WTC11 (cell line): Measurements from ENCODE around the gene EXOC3L2. TPM values are rescaled to one million over a fixed set of nuclear protein-coding genes. Genes with fewer than 3 reads are reported as not detected.

Source experiments
- ATAC-seq: fragments of 200-7000 bp; cut with Tn5 transposase; 2 replicates; pipeline ENCODE4 v1.10.0; 2021; ENCODE audit warnings: mild to moderate bottlenecking, moderate library complexity
- CTCF ChIA-PET: fragments of 300-600 bp; sonication (Branson Sonifier 250); formaldehyde crosslinking; loops from one replicate; lab custom pipeline; 2021; ENCODE audit warnings: antibody characterized with exemption; lab: Charles Lee
- POLR2A ChIA-PET: fragments of 350-600 bp; sonication (Branson Sonifier 250); formaldehyde crosslinking; loops from one replicate; lab custom pipeline; 2021; ENCODE audit warnings: antibody characterized with exemption; lab: Charles Lee
- DNase-seq: peaks from one replicate; pipeline ENCODE4 v3.0.0; 2021; ENCODE audit warnings: low spot score
- H3K27ac Mint-ChIP-seq: 2 replicates; pipeline ENCODE4 v1.8.0; 2021; ENCODE audit warnings: mixed read lengths
- H3K27me3 Mint-ChIP-seq: 2 replicates; pipeline ENCODE4 v1.8.0; 2021; ENCODE audit warnings: low read depth, mild to moderate bottlenecking, moderate library complexity, mixed read lengths
- H3K36me3 Mint-ChIP-seq: 2 replicates; pipeline ENCODE4 v1.8.0; 2021; ENCODE audit warnings: mixed read lengths
- H3K4me1 Mint-ChIP-seq: 2 replicates; pipeline ENCODE4 v1.8.0; 2022; ENCODE audit warnings: mixed read lengths
- H3K4me3 Mint-ChIP-seq: 2 replicates; pipeline ENCODE4 v1.8.0; 2021; ENCODE audit warnings: mild to moderate bottlenecking, moderate library complexity, mixed read lengths
- H3K9me3 Mint-ChIP-seq: 2 replicates; pipeline ENCODE4 v1.8.0; 2021; ENCODE audit warnings: mixed read lengths
- E2F5 ChIP-seq: sonication (generic); formaldehyde crosslinking; IDR thresholded peaks from 2 replicates; pipeline ENCODE4 v1.8.1; 2022; ENCODE audit warnings: mild to moderate bottlenecking, moderate library complexity, missing genetic modification reagents
- EMX1 ChIP-seq: fragments of 250-450 bp; sonication (Bioruptor Pico); IDR thresholded peaks from 2 replicates; pipeline ENCODE4 v1.8.0; 2021; ENCODE audit warnings: mild to moderate bottlenecking
- FOXP1 ChIP-seq: sonication (generic); formaldehyde crosslinking; IDR thresholded peaks from 2 replicates; pipeline ENCODE4 v1.8.0; 2022; ENCODE audit warnings: missing genetic modification reagents, mild to moderate bottlenecking, moderate library complexity, borderline replicate concordance
- IRF1 ChIP-seq: sonication (generic); formaldehyde crosslinking; IDR thresholded peaks from 2 replicates; pipeline ENCODE4 v1.8.0; 2023; ENCODE audit warnings: missing genetic modification reagents
- NR3C1 ChIP-seq: sonication (generic); formaldehyde crosslinking; conservative IDR thresholded peaks from 2 replicates; pipeline ENCODE4 v1.8.1; 2023; ENCODE audit warnings: low read depth, mild to moderate bottlenecking, missing genetic modification reagents
- OVOL2 ChIP-seq: fragments of 250-450 bp; sonication (Bioruptor Pico); IDR thresholded peaks from 2 replicates; pipeline ENCODE4 v1.9.0; 2021; ENCODE audit warnings: mild to moderate bottlenecking, borderline replicate concordance
- PRDM15 ChIP-seq: sonication (generic); formaldehyde crosslinking; IDR thresholded peaks from 2 replicates; pipeline ENCODE4 v1.8.0; 2022; ENCODE audit warnings: missing genetic modification reagents
- SOX15 ChIP-seq: fragments of 250-450 bp; sonication (Bioruptor Pico); IDR thresholded peaks from 2 replicates; pipeline ENCODE4 v1.9.0; 2021; ENCODE audit warnings: mild to moderate bottlenecking
- TEAD1 ChIP-seq: sonication (generic); formaldehyde crosslinking; IDR thresholded peaks from 2 replicates; pipeline ENCODE4 v1.8.0; 2022; ENCODE audit warnings: mild to moderate bottlenecking, missing genetic modification reagents
- TEAD4 ChIP-seq: sonication (generic); formaldehyde crosslinking; IDR thresholded peaks from 2 replicates; pipeline ENCODE4 v1.8.0; 2022; ENCODE audit warnings: mild to moderate bottlenecking, missing genetic modification reagents
- TP53 ChIP-seq: sonication (generic); formaldehyde crosslinking; IDR thresholded peaks from 2 replicates; pipeline ENCODE4 v1.8.1; 2023; ENCODE audit warnings: mild to moderate bottlenecking, missing genetic modification reagents
- ZBTB21 ChIP-seq: sonication (generic); formaldehyde crosslinking; IDR thresholded peaks from 2 replicates; pipeline ENCODE4 v1.8.1; 2023; ENCODE audit warnings: mild to moderate bottlenecking, missing genetic modification reagents, borderline replicate concordance
- ZNF121 ChIP-seq: sonication (generic); formaldehyde crosslinking; IDR thresholded peaks from 2 replicates; pipeline ENCODE4 v1.8.0; 2023; ENCODE audit warnings: missing genetic modification reagents
- ZNF263 ChIP-seq: sonication (generic); formaldehyde crosslinking; IDR thresholded peaks from 2 replicates; pipeline ENCODE4 v1.8.1; 2022; ENCODE audit warnings: low read depth, mild to moderate bottlenecking, moderate library complexity, missing genetic modification reagents
- total RNA-seq: library from RNA; stranded (reverse); gene quantifications from 3 replicates; pipeline ENCODE4 v1.2.3, GENCODE V29; 2021
- TF ChIP-seq, protein P1 (sequence below): fragments of 200-600 bp; IDR thresholded peaks from 2 replicates; pipeline ENCODE4 v1.8.0; 2022; ENCODE audit warnings: antibody characterized with exemption
- TF ChIP-seq, protein P2 (sequence below): sonication (generic); formaldehyde crosslinking; IDR thresholded peaks from 2 replicates; pipeline ENCODE4 v1.8.0; 2023; ENCODE audit warnings: mild to moderate bottlenecking, missing genetic modification reagents
- TF ChIP-seq, protein P3 (sequence below): sonication (generic); formaldehyde crosslinking; IDR thresholded peaks from 2 replicates; pipeline ENCODE4 v1.8.0; 2023; ENCODE audit warnings: missing genetic modification reagents, mild to moderate bottlenecking, borderline replicate concordance
- TF ChIP-seq, protein P4 (sequence below): sonication (generic); formaldehyde crosslinking; IDR thresholded peaks from 2 replicates; pipeline ENCODE4 v1.8.1; 2023; ENCODE audit warnings: mild to moderate bottlenecking, missing genetic modification reagents, moderate library complexity
- TF ChIP-seq, protein P5 (sequence below): sonication (generic); formaldehyde crosslinking; IDR thresholded peaks from 2 replicates; pipeline ENCODE4 v1.8.1; 2023; ENCODE audit warnings: mild to moderate bottlenecking, moderate library complexity, missing genetic modification reagents
- TF ChIP-seq, protein P6 (sequence below): sonication (generic); formaldehyde crosslinking; conservative IDR thresholded peaks from 2 replicates; pipeline ENCODE4 v1.8.1; 2022; ENCODE audit warnings: mild to moderate bottlenecking, missing genetic modification reagents

The EXOC3L2 gene
- total RNA-seq, 1 experiment from 2014 or later: 2.7 TPM

GRCh38 chr19:45169602-45170001, 75.6 kb downstream of the EXOC3L2 start:
- Mint-ChIP-seq H3K9me3 (no peaks in the 10 kb centered on the region), H3K27me3 (no peaks in the 10 kb centered on the region; the same call in 1 of the 2 replicates)
- POLR2A ChIA-PET: no interaction called here
- no peak for DNase-seq
- ATAC-seq: no peak
- TF ChIP-seq ZNF263 (CRISPR knock-in tag): no peak
- TF ChIP-seq IRF1 (CRISPR knock-in tag): no peak
- no peak for TF ChIP-seq TEAD1 (CRISPR knock-in tag)
- TF ChIP-seq, protein P1, sequence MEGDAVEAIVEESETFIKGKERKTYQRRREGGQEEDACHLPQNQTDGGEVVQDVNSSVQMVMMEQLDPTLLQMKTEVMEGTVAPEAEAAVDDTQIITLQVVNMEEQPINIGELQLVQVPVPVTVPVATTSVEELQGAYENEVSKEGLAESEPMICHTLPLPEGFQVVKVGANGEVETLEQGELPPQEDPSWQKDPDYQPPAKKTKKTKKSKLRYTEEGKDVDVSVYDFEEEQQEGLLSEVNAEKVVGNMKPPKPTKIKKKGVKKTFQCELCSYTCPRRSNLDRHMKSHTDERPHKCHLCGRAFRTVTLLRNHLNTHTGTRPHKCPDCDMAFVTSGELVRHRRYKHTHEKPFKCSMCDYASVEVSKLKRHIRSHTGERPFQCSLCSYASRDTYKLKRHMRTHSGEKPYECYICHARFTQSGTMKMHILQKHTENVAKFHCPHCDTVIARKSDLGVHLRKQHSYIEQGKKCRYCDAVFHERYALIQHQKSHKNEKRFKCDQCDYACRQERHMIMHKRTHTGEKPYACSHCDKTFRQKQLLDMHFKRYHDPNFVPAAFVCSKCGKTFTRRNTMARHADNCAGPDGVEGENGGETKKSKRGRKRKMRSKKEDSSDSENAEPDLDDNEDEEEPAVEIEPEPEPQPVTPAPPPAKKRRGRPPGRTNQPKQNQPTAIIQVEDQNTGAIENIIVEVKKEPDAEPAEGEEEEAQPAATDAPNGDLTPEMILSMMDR: no peak
- no peak for TF ChIP-seq TP53 (CRISPR knock-in tag)
- no peak for TF ChIP-seq NR3C1 (CRISPR knock-in tag)
- TF ChIP-seq, protein P2, sequence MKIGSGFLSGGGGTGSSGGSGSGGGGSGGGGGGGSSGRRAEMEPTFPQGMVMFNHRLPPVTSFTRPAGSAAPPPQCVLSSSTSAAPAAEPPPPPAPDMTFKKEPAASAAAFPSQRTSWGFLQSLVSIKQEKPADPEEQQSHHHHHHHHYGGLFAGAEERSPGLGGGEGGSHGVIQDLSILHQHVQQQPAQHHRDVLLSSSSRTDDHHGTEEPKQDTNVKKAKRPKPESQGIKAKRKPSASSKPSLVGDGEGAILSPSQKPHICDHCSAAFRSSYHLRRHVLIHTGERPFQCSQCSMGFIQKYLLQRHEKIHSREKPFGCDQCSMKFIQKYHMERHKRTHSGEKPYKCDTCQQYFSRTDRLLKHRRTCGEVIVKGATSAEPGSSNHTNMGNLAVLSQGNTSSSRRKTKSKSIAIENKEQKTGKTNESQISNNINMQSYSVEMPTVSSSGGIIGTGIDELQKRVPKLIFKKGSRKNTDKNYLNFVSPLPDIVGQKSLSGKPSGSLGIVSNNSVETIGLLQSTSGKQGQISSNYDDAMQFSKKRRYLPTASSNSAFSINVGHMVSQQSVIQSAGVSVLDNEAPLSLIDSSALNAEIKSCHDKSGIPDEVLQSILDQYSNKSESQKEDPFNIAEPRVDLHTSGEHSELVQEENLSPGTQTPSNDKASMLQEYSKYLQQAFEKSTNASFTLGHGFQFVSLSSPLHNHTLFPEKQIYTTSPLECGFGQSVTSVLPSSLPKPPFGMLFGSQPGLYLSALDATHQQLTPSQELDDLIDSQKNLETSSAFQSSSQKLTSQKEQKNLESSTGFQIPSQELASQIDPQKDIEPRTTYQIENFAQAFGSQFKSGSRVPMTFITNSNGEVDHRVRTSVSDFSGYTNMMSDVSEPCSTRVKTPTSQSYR (CRISPR knock-in tag): no peak
- TF ChIP-seq EMX1 (CRISPR knock-in tag): no peak
- TF ChIP-seq, protein P3, sequence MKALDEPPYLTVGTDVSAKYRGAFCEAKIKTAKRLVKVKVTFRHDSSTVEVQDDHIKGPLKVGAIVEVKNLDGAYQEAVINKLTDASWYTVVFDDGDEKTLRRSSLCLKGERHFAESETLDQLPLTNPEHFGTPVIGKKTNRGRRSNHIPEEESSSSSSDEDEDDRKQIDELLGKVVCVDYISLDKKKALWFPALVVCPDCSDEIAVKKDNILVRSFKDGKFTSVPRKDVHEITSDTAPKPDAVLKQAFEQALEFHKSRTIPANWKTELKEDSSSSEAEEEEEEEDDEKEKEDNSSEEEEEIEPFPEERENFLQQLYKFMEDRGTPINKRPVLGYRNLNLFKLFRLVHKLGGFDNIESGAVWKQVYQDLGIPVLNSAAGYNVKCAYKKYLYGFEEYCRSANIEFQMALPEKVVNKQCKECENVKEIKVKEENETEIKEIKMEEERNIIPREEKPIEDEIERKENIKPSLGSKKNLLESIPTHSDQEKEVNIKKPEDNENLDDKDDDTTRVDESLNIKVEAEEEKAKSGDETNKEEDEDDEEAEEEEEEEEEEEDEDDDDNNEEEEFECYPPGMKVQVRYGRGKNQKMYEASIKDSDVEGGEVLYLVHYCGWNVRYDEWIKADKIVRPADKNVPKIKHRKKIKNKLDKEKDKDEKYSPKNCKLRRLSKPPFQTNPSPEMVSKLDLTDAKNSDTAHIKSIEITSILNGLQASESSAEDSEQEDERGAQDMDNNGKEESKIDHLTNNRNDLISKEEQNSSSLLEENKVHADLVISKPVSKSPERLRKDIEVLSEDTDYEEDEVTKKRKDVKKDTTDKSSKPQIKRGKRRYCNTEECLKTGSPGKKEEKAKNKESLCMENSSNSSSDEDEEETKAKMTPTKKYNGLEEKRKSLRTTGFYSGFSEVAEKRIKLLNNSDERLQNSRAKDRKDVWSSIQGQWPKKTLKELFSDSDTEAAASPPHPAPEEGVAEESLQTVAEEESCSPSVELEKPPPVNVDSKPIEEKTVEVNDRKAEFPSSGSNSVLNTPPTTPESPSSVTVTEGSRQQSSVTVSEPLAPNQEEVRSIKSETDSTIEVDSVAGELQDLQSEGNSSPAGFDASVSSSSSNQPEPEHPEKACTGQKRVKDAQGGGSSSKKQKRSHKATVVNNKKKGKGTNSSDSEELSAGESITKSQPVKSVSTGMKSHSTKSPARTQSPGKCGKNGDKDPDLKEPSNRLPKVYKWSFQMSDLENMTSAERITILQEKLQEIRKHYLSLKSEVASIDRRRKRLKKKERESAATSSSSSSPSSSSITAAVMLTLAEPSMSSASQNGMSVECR (CRISPR knock-in tag): no peak
- TF ChIP-seq PRDM15 (CRISPR knock-in tag): no peak
- no peak for TF ChIP-seq FOXP1 (CRISPR knock-in tag)
- TF ChIP-seq ZBTB21 (CRISPR knock-in tag): no peak
- TF ChIP-seq TEAD4 (CRISPR knock-in tag): no peak
- no peak for TF ChIP-seq ZNF121
- TF ChIP-seq E2F5 (CRISPR knock-in tag): no peak
- no peak for TF ChIP-seq SOX15 (CRISPR knock-in tag)
- TF ChIP-seq, protein P4, sequence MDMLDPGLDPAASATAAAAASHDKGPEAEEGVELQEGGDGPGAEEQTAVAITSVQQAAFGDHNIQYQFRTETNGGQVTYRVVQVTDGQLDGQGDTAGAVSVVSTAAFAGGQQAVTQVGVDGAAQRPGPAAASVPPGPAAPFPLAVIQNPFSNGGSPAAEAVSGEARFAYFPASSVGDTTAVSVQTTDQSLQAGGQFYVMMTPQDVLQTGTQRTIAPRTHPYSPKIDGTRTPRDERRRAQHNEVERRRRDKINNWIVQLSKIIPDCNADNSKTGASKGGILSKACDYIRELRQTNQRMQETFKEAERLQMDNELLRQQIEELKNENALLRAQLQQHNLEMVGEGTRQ (CRISPR knock-in tag): no peak
- TF ChIP-seq OVOL2: no peak
- TF ChIP-seq, protein P5, sequence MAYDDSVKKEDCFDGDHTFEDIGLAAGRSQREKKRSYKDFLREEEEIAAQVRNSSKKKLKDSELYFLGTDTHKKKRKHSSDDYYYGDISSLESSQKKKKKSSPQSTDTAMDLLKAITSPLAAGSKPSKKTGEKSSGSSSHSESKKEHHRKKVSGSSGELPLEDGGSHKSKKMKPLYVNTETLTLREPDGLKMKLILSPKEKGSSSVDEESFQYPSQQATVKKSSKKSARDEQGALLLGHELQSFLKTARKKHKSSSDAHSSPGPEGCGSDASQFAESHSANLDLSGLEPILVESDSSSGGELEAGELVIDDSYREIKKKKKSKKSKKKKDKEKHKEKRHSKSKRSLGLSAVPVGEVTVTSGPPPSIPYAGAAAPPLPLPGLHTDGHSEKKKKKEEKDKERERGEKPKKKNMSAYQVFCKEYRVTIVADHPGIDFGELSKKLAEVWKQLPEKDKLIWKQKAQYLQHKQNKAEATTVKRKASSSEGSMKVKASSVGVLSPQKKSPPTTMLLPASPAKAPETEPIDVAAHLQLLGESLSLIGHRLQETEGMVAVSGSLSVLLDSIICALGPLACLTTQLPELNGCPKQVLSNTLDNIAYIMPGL: no peak
- TF ChIP-seq, protein P6, sequence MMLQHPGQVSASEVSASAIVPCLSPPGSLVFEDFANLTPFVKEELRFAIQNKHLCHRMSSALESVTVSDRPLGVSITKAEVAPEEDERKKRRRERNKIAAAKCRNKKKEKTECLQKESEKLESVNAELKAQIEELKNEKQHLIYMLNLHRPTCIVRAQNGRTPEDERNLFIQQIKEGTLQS (CRISPR knock-in tag): no peak
- TF ChIP-seq, all 79 proteins: peak for 0
- Mint-ChIP-seq H3K27ac (no peak overlapping the region), H3K36me3 (no peaks in the 10 kb centered on the region), H3K4me3 (no peak overlapping the region), H3K4me1 (peaks cover 6% of the 10 kb centered on the region)
- CTCF ChIA-PET: interaction anchor here (1.2 to 1.7 kb wide), 2 partner anchors 17 to 18 kb away, joined by 3 to 5 read pairs; no protein-coding TSS in a partner anchor
